ENCODE measurements around the gene BPIFA2.

Gene BPIFA2

GRCh38 chr20:33165416-33166055 is 2.4 kb upstream of the BPIFA2 start:
- no peak overlapping the region for H3K4me3 ChIP-seq (ENCODE audit: control insufficient read depth, low read depth, low read length)
- no peak for DNase-seq (ENCODE audit: low read depth)
- no peak for TF ChIP-seq CTCF (conservative IDR thresholded peaks at IDR 0.05; ENCODE audit: control insufficient read depth, insufficient read depth, low read depth, low read length)

- TF ChIP-seq CTCF (conservative IDR thresholded peaks at IDR 0.05; ENCODE audit: control insufficient read depth, insufficient read depth, low read depth, low read length), result no peak
- DNase-seq (ENCODE audit: low read depth), result no peak
- no peak overlapping the region for H3K4me3 ChIP-seq (ENCODE audit: control insufficient read depth, low read depth, low read length)
Measured at GRCh38 chr20:33166533-33167113, 1.3 kb upstream of the BPIFA2 start.

GRCh38 chr20:33169176-33169794 is 1.3 kb downstream of the BPIFA2 start:
- H3K4me3 ChIP-seq (ENCODE audit: control insufficient read depth, low read depth, low read length), result no peak overlapping the region
- peak; percentile 4 for DNase-seq (ENCODE audit: low read depth)
- TF ChIP-seq CTCF (conservative IDR thresholded peaks at IDR 0.05; ENCODE audit: control insufficient read depth, insufficient read depth, low read depth, low read length), result peak; percentile 54

- no peak for TF ChIP-seq CTCF (conservative IDR thresholded peaks at IDR 0.05; ENCODE audit: control insufficient read depth, insufficient read depth, low read depth, low read length)
- no peak for DNase-seq (ENCODE audit: low read depth)
- no peak overlapping the region for H3K4me3 ChIP-seq (ENCODE audit: control insufficient read depth, low read depth, low read length)
Measured at GRCh38 chr20:33172781-33173180, 4.8 kb downstream of the BPIFA2 start.

GRCh38 chr20:33175123-33175522 is 7.2 kb downstream of the BPIFA2 start:
- no peak for TF ChIP-seq CTCF (conservative IDR thresholded peaks at IDR 0.05; ENCODE audit: control insufficient read depth, insufficient read depth, low read depth, low read length)
- no peak overlapping the region for H3K4me3 ChIP-seq (ENCODE audit: control insufficient read depth, low read depth, low read length)

GRCh38 chr20:33176101-33176500 is 8.1 kb downstream of the BPIFA2 start:
- no peak overlapping the region for H3K4me3 ChIP-seq (ENCODE audit: control insufficient read depth, low read depth, low read length)
- no peak for TF ChIP-seq CTCF (conservative IDR thresholded peaks at IDR 0.05; ENCODE audit: control insufficient read depth, insufficient read depth, low read depth, low read length)
- no peak for DNase-seq (ENCODE audit: low read depth)

More at GRCh38 chr20:33175123-33175522, 7.2 kb downstream of the BPIFA2 start:
- no peak for DNase-seq (ENCODE audit: low read depth)
